ENCODE measurements around the gene NDUFB2.

GRCh38 chr7:140689199-140690152 lies 7.0 kb upstream of the NDUFB2 start:
- TF ChIP-seq POLR2A (IDR thresholded peaks at IDR 0.05) (no peak), CTCF (IDR thresholded peaks at IDR 0.05) (no peak), POLR2AphosphoS5 (IDR thresholded peaks at IDR 0.05; ENCODE audit: insufficient read depth in 1 of 2, low read depth in 1 of 2) (no peak)
